GM18499 (cell line): Measurements from ENCODE around the gene DCUN1D3.
A peak's percentile ranks its signal among the peaks of the same experiment; 100 is the strongest.
"Not testable (repeated sequence)": the region's sequence is repeated elsewhere in the genome, so short reads cannot be mapped to it uniquely, and the experiment has no call there.

Source experiments
- ATAC-seq: cut with Tn5 transposase; IDR thresholded peaks from one replicate; pipeline ENCODE4 v1.9.1; 2021; ENCODE audit warnings: moderate number of reproducible peaks; ENCODE audit not compliant: insufficient read depth, unreplicated experiment

The DCUN1D3 gene

DNA sequence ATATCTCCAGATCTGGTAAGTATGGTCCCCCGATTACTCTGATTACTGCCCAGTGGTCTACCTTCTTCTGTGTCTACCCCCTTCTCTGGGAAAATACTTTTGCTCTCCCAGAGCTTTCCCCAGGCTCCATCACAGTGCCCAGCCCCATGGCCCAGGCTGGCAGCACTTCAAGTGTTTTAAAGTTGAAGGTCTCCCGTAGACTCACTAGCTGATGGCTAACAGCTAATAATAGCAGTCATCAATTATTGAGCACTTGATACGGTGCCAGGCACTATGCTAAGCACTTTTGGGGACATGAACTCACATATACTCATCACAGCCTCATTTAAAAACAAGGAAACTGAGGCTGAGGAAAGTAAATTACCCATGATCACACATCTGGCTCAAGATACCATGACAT lies 33.4 kb downstream of the DCUN1D3 start:
- no peak for ATAC-seq

- no peak for ATAC-seq
These were observed 33.9 kb downstream of the DCUN1D3 start for GRCh38 chr16:20866145-20866772.

- ATAC-seq = peak; percentile 75
These were observed 34.6 kb downstream of the DCUN1D3 start for GRCh38 chr16:20865420-20866131.

GRCh38 chr16:20864376-20864775 lies 35.8 kb downstream of the DCUN1D3 start:
- ATAC-seq = not testable (repeated sequence)

DNA sequence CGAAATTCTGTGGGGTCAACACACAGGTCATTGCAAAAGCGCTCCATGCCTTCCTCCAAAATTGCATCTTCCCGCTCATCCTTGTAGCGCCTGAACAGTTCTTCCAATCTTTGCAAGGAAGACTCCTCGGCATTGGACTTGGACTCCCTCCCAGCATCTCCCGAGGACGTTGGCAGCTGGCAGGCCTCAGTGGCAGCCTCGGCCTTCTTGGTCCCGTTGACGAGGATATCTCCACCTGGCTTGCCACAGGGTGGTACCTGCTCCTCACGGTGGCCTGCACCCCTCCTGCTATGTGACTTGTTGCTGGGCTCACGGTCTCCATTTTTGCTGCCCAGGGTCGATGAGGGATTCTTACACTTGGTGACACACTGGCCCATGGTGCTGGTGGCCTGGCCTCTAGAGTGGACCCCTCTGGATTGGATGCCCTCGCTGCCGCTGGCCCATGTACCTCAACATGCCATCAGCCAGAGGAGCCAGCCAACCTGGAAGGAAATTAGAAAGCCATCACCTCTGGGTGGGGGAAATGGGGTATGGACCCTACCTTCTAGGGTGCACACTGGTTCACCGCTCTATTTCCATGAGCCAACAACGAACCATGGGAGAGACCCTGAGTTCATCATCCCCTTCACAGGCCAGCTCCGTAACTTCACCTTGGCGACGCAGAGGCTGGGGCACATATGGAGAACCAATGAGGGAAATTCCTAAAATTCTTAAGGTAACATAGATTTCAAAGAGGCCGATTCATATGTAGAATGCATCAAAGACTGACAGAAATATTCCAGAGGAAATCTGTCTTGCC lies 37.8 kb downstream of the DCUN1D3 start:
- ATAC-seq = no peak

DNA sequence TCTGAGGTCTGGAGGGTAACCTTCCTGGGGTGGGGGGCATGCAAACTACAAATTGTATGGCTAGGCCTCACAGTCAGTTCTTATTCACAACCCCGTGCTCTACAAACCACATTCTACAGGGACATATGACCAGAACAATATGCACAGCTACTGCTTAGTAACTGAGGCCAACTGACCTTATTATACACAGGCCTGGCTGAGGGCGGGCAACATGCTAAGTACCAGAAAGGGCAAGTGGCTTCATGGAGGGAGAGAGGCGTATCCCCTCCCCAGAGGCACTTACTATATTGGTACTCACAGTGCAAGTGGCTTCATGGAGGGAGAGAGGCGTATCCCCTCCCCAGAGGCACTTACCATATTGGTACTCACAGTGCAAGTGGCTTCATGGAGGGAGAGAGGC lies 39.2 kb downstream of the DCUN1D3 start:
- ATAC-seq = not testable (repeated sequence)

DNA sequence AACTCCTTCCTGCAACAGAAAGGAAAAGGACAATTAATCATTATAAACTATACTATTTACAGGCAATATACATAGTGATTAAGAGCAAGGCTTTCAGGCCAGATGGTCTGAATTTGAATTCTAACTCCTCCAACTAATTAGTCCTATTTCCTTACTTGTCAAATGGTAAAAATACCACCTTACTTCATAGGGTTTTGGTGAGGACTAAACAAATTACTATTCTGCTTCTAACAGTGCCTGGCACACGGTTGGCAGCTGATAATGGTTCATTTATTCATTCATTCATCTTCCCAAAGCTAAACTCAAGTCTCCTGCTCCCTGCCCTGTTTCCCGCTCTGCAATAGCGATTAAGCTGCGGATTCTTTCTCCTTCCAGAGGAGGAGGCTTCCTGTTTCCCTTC lies 39.8 kb downstream of the DCUN1D3 start:
- no peak for ATAC-seq

DNA sequence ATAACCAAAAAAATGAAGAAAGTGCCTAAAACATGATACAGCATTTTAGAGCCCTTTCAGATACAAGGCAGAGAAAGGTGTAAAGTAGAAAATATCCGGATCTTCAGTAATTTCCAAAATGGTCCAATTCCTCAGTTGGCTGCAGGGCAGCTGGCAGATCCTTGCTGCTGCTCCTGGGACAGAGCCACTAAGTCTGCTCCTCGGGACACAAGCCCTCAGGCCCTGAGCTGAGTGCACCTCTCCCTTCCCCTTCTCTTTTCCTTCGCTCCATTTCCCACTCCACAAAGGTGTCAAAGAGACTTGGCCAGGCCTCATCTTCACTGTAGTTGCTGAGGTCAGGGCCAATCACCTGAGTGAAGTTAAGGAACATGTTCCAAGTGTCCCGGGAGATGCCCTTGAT lies 40.5 kb downstream of the DCUN1D3 start:
- no peak for ATAC-seq

- no peak for ATAC-seq
These were observed 40.9 kb downstream of the DCUN1D3 start for GRCh38 chr16:20859229-20859628.

GRCh38 chr16:20857281-20857680 lies 42.9 kb downstream of the DCUN1D3 start:
- ATAC-seq = no peak

DNA sequence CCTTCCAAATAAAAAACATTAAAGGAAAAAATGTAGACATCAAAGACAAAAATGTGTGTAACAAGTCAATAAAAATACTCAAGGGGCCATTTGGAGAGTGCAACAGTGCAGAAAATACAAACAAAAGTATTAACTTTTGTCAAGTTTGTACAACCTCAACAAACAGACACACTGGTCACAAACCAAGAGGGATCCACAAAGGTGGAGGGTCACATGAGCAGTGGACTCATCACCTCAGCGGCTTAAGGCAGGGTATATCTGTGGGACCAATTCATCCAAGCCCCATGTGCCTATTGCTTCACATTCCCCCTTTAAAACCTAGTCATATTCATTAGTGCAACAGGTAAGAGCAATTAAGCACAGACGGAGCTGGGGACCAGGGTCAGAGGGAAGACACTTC lies 45.2 kb downstream of the DCUN1D3 start:
- ATAC-seq = no peak

DNA sequence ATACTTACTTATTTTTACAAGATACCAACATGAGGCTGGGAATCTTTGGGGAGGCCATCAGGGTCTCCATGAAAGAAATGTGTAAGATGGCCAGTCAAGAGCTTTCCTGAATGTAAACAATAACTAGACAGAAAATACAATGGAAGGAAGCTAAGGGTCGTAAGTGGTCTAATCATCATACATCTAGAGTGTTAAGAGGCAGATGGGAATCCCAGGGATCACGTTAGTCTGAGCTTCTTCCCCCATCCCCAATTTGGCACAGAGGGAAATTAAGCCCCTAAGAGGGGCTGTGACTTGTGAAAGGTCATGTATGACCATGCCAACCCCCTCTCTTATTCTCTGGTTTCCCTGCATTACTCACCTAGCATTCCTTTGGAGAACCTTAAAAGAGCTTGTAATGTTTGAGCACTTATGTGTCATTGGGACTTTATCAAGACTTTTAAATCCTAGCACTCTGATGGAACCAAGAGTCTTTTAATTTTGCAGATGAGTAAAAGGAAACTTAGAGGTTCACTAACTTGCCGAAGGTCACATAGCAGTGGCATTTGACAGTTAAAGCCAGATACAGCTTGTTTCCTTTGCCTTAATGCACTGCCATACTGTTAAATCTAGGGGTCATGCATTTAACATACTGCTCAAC lies 46.1 kb downstream of the DCUN1D3 start:
- ATAC-seq = no peak

GRCh38 chr16:20853143-20853542 lies 47.0 kb downstream of the DCUN1D3 start:
- no peak for ATAC-seq

GRCh38 chr16:20851601-20852000 lies 48.6 kb downstream of the DCUN1D3 start:
- ATAC-seq = no peak

GRCh38 chr16:20850981-20851380 lies 49.2 kb downstream of the DCUN1D3 start:
- ATAC-seq = no peak

GRCh38 chr16:20849589-20850390 lies 50.4 kb downstream of the DCUN1D3 start:
- no peak for ATAC-seq

GRCh38 chr16:20847550-20847949 lies 52.6 kb downstream of the DCUN1D3 start:
- ATAC-seq = no peak

DNA sequence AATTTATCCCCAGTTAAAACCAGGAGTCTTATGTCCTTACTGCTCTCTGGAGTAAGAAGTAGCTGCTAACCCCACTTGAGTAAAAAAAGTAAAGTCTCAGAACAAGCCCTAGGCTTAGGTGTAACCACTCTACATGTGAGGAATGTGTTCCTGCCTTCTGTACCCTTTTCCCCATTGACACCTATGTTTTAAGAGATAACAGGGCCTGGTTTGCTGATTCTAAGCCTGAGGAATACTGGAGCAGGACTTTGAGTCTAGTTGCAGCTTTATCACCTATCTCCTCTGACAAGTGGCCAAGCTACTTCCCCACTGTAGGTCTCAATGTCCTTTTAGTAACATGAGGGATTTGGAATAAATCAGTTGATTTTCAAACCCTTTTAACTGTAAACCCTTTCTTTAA lies 53.6 kb downstream of the DCUN1D3 start:
- ATAC-seq = no peak

DNA sequence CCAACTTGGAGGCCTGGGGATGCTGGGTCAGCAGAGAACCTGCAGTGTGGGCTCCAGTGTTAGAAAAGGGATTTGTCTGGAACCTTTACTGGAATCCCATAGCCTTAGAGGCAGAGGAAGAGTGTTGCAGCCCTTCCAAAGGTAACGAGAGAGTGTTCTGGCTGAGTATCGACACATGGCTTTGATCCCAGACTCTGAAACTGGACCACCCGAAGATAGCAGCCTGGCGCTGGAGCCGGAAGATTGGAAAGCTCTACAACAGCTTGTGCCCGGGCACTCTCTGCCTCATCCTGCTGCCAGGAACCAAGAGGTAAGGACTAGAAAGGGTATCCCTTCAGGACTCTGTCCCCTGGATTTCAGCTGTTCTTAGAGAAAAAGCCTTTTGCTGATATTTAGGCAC lies 54.1 kb downstream of the DCUN1D3 start:
- no peak for ATAC-seq

- ATAC-seq = no peak
These were observed 55.6 kb downstream of the DCUN1D3 start for GRCh38 chr16:20844588-20844987.
